ENCODE data around the gene CRY2. TPM values are rescaled to one million over a fixed set of nuclear protein-coding genes. Genes with fewer than 3 reads are reported as not detected.

Gene CRY2
- total RNA-seq: 63.5 TPM

DNA sequence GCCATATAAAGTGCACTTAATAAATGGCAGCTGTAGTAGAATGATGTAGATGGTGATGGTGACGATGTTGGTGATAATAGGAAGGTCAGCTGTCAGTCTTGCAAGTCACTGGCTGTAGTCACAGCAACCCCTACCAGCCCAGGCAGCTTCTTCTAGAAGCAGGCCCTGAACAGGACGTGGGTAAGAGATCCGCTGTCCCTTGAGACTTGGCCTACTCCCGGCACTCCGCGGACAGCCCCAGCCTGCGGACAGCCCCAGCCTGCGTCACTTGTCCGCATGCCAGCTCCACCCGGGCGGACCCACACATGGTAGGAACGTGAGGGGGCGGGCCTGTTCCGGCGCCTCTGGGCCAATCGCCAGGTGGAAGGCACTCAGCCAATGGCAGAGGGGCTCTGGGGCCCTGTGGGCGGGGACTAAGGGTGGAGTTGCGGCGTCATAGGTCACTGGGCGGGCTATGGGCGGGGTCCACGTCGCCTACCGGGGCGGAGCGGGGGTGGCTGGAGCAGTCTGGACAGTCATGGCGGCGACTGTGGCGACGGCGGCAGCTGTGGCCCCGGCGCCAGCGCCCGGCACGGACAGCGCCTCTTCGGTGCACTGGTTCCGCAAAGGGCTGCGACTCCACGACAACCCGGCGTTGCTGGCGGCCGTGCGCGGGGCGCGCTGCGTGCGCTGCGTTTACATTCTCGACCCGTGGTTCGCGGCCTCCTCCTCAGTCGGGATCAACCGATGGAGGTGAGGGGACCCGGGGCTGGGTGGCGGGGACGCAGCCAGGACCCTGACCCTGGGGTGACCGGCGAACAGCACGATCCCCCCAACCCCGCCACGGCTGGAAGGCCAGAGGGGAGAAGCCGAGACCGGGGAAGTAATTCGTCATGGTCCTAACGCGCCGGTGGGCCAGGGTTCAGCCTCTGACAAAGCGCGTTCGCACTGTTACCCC, at the start of gene CRY2:
CRY2 (plus strand) TSS at position 502 of the 937 bp plus-strand sequence; CDS start at position 518, 16 bp downstream.

DNA sequence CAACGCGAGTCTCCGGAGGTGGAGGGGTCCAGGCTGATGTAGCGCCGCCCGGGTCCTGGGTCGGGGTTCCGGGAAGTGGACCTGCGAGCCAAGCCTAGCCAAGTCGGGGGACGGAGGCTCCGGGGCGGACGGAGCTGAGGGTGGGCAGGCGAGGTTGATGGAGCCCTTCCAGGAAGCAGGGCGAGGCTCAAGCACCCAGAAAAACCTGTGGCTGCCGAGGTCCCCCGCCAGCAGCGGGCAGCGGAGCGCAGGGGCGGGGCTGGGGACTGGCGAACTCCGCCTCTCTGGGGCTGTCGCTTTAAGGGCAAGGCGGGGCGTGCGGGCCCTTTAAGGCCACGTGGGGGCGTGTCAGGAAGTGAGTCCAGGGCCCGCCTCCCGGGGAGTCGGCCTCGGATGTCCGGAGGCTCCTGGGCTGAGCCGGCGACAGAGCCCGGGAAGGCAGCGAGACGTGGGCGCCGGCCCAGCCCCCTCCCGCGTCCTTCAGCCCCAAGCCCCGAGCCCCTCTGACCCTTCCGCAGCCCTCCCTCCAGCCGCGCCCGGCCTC, 42.4 kb upstream of the CRY2 start, which contains the start of gene SLC35C1:
SLC35C1 (plus strand) TSS at position 389 of the 544 bp plus-strand sequence. CDS start 653 bp downstream, outside the sequence.

DNA sequence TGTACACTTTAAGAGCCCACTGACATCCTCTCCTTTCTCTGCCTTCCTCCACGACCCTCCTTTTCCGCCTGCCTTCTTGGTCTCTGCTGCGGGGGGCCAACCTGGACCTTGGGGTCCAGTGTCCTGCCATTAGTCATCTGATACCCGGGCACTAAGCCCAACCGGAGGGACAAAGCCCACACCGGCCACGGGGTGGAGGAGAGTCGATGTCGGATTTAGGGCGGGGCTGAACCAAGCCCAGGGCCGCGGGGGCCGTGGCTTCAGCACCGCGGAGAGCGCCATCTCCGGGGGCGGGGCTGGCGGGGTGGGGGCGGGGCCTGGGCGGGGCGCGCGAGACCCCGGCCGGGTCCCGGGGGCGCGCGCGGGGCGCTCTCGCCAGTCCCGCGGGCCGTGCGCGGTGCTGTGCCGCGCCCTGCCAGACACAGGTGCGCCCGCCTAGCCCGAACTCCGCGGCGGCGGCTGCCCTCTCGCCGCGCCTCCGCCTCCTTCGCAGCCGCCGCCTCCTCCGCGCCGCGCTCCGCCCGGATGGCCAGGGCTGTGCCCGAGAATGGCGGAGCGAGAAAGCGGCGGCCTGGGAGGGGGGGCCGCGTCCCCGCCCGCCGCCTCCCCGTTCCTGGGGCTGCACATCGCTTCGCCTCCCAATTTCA, 38.1 kb downstream of the CRY2 start, which contains the start of gene MAPK8IP1:
MAPK8IP1 (plus strand) TSS at position 378 of the 647 bp plus-strand sequence; CDS start at position 548, 170 bp downstream.

DNA sequence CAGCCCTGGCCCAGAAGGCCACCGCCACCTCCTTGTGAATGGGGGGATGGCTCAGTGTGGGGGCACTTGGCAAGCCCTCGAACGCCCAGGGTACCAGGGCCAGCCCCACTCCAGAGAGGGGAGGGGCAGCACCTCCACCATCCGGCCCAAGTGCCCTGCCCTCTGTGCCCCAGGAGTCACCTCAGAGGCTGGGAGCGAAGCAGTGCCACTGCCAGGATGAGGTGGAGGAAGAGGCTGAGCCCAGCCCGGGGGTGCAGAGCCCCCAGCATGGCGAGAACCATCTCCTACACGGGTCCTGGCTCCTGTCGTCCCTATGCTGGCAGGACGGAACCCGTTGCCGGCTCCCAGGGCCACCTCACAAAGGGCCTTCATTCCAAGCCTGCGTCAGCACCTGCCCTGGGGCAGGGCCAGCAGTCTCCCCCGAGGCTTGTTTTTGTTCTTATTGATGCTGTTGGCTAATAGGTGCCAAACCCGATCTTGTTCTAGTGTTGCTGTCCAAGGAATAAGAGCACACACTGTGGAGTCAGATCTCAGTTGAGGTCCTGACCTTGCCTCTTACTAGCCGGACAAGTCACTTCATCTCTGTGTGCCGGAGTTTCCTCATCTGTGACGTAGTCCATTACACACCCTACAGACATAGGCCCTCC, 59.8 kb downstream of the CRY2 start, which contains the start of gene FREY1:
FREY1 (minus strand) TSS at position 307 of the 647 bp plus-strand sequence; CDS start at position 281, 26 bp downstream.

DNA sequence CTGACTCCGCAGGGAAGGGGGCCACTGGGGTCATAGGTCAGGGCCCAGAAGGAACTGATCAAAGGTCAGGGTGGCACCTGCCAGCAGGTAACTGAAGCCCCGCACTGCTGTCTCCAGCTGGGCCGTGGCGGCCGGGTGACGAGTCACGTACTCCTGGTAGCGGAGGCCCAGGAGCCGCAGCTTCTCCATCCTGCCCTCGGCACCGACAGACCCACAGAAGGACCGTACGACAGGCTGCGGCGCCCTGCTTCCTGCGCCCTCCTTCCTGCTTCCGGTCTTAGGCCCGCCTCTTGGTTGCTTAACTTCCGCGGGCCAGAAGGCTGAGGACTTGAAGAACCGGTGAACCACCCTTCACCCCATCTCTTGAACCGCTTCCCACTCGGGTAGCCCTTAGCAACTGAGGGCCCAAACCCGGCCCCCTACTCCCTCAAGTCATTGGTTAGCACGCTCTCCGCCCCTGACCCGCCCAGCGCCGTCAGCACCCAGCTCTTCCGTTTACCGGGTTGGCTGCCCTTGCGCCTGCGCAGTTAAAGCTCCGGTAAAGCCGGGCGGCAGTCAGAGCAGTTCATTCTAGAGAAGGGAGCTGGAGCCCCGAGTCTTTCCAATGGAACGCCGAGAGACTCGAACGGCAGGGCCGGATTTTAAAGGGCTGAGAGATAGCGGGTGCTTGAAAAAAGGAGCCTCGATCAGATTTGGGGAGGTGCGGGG, 70.5 kb downstream of the CRY2 start, which contains the start of gene PEX16:
PEX16 (minus strand) TSS at position 255 of the 708 bp plus-strand sequence; CDS start at position 189, 66 bp downstream.

DNA sequence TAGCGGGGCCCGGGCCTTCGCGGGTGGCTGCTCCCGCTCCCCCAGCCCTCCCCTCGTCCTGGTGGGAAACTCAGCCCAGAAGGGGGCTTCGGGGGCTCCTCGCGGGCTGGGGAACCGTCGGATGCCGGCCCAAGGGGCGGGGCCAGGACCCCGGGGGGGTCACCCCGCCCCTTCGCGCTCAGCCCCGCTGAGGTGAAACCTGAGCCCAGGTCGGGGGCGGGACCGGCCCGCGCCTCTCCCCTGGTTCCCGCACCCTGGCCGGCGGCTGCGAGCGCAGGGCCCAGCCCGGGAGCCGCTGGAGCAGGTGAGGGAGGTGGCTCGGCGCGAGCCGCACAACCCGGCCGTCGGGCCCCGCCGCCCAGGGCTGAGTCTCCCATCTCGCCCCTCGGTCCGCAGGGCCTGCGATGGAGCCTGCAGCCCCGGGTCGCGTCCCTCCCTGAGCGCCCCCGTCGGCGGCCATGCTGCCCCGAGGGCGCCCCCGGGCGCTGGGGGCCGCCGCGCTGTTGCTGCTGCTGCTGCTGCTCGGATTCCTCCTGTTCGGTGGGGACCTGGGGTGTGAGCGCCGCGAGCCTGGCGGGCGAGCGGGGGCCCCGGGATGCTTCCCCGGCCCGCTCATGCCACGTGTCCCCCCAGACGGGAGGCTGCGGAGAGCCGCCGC, 75.3 kb downstream of the CRY2 start, which contains the start of gene LARGE2:
LARGE2 (plus strand) TSS at position 232 of the 658 bp plus-strand sequence; CDS start at position 459, 227 bp downstream.

Other genes with a start within 250 kb of the CRY2 start
- gene CHST1, start 181.9 kb upstream of the CRY2 start, total RNA-seq: 15.3 TPM
- 5.9 TPM for gene SLC35C1, start 42.3 kb upstream of the CRY2 start, total RNA-seq
- gene MAPK8IP1, start 38.2 kb downstream of the CRY2 start, total RNA-seq: 75.7 TPM
- 4.4 TPM for gene FREY1, start 59.8 kb downstream of the CRY2 start, total RNA-seq
- gene PEX16, start 70.4 kb downstream of the CRY2 start, total RNA-seq: 19.4 TPM
- 0.31 TPM for gene LARGE2, start 75.2 kb downstream of the CRY2 start, total RNA-seq

All from parietal lobe (tissue), 1 donor.